K562 (cell line): ENCODE results near the gene CHCHD6. TPM values are rescaled to one million over a fixed set of nuclear protein-coding genes. Genes with fewer than 3 reads are reported as not detected.

Source experiments
- ATAC-seq: fragments of 200-7000 bp; cut with Tn5 transposase; 3 replicates; pipeline ENCODE4 v1.9.1; 2020; ENCODE audit warnings: moderate library complexity
- BruUV-seq: library from RNA; stranded (reverse); fragments of 400-500 nt; replicated peaks from 2 replicates; lab custom pipeline; 2021; lab: Mats Ljungman, UMichigan
- CTCF ChIA-PET: fragments of 300-600 bp; formaldehyde crosslinking; extraction: SDS; loops from one replicate; lab custom pipeline; 2021; ENCODE audit warnings: low intra/inter-chr PET ratio; lab: Yijun Ruan, JAX
- POLR2A ChIA-PET: fragments of 300-600, 350-650 bp; sonication (Branson Sonifier 250); formaldehyde crosslinking; extraction: SDS; loops from one replicate; lab custom pipeline; 2021; ENCODE audit warnings: antibody characterized with exemption, inconsistent platforms; lab: Yijun Ruan, JAX
- DNase-seq, 4 experiments: peaks; one replicate each; pipeline versions ENCODE4 v3.0.0 to v3.0.0-alpha.2; 2011 to 2018; ENCODE audit warnings: low spot score in 3 of 4, mixed read lengths in 3 of 4; ENCODE audit errors: extremely low read depth in 1 of 4
- FAIRE-seq: peaks from 2 replicates; lab custom pipeline; 2011; peaks lifted over from hg19 to GRCh38; lab: Jason Lieb, UNC
- H2AFZ ChIP-seq: 2 replicates; pipeline ENCODE4 v1.6.0; 2011; ENCODE audit warnings: low read depth, low read length, control low read depth, inconsistent platforms
- H3K27ac ChIP-seq: fragments of 200-600 bp; 3 replicates; pipeline ENCODE4 v1.8.0; 2011; ENCODE audit warnings: low read depth, mild to moderate bottlenecking, control low read depth, inconsistent platforms, low read length, moderate library complexity, mixed read lengths; ENCODE audit errors: extremely low read depth
- H3K27me3 ChIP-seq, 2 experiments: fragments of 300-600 bp in 1 of 2; 2 replicates in 1 of 2; 3 replicates in 1 of 2; pipeline versions ENCODE4 v1.6.0 to v1.8.0; 2011; ENCODE audit warnings: inconsistent platforms in 2 of 2, low read length in 2 of 2, mild to moderate bottlenecking in 1 of 2, mixed read lengths in 1 of 2, moderate library complexity in 1 of 2; ENCODE audit not compliant: control insufficient read depth in 2 of 2, insufficient read depth in 2 of 2
- H3K36me3 ChIP-seq: fragments of 300-600 bp; 3 replicates; pipeline ENCODE4 v1.8.0; 2011; ENCODE audit warnings: mild to moderate bottlenecking, low read length, inconsistent platforms; ENCODE audit not compliant: control insufficient read depth, insufficient read depth
- H3K4me1 ChIP-seq, 2 experiments: fragments of 200-600 bp in 1 of 2; replicated peaks in 1 of 2; 2 replicates in 1 of 2; 3 replicates in 1 of 2; pipeline versions ENCODE4 v1.5.1 to v1.8.0; 2011; ENCODE audit warnings: inconsistent platforms in 2 of 2, low read length in 2 of 2, mild to moderate bottlenecking in 1 of 2, mixed read lengths in 1 of 2, moderate library complexity in 1 of 2; ENCODE audit not compliant: control insufficient read depth in 2 of 2, insufficient read depth in 2 of 2
- H3K4me2 ChIP-seq: 2 replicates; pipeline ENCODE4 v1.6.1; 2011; ENCODE audit warnings: low read length, control low read depth, inconsistent platforms, mixed read lengths; ENCODE audit not compliant: insufficient read depth
- H3K4me3 ChIP-seq: fragments of 200-600 bp; sonication (generic), shearing (Covaris generic); 2 replicates; pipeline ENCODE4 v1.5.1; 2016; ENCODE audit warnings: control low read depth, inconsistent platforms
- H3K79me2 ChIP-seq: fragments of 200-600 bp; 3 replicates; pipeline ENCODE4 v1.8.0; 2011; ENCODE audit warnings: low read length, inconsistent platforms; ENCODE audit not compliant: control insufficient read depth, insufficient read depth
- H3K9ac ChIP-seq, 2 experiments: 2 replicates each; pipeline versions ENCODE4 v1.6.0 to v1.6.1; 2011; ENCODE audit warnings: low read depth in 2 of 2, low read length in 2 of 2, control low read depth in 1 of 2, inconsistent platforms in 1 of 2, mild to moderate bottlenecking in 1 of 2, mixed read lengths in 1 of 2; ENCODE audit not compliant: insufficient read depth in 1 of 2
- H3K9me1 ChIP-seq: one replicate; pipeline ENCODE4 v1.6.0; 2011; ENCODE audit warnings: inconsistent platforms, mild to moderate bottlenecking, low read length, moderate library complexity; ENCODE audit not compliant: control insufficient read depth, insufficient read depth
- H3K9me3 ChIP-seq: replicated peaks from 2 replicates; pipeline ENCODE4 v1.5.1; 2011; ENCODE audit warnings: low read depth, low read length, inconsistent platforms; ENCODE audit not compliant: control insufficient read depth, insufficient read depth
- H4K20me1 ChIP-seq: replicated peaks from 2 replicates; pipeline ENCODE4 v1.6.1; 2011; ENCODE audit warnings: low read length, inconsistent platforms, mixed read lengths; ENCODE audit not compliant: control insufficient read depth, insufficient read depth
- BHLHE40 ChIP-seq: IDR thresholded peaks from 2 replicates; pipeline ENCODE4 v1.6.1; 2011; ENCODE audit warnings: low read length, improper control_type of control experiment
- CBX8 ChIP-seq: fragments of 200-600 bp; sonication (generic); IDR thresholded peaks from 2 replicates; pipeline ENCODE4 v1.6.1; 2012; ENCODE audit warnings: borderline replicate concordance, mixed run types, low read depth, mild to moderate bottlenecking, moderate library complexity, mixed read lengths, low read length, control low read depth, inconsistent platforms; ENCODE audit not compliant: poor library complexity, severe bottlenecking; ENCODE audit errors: extremely low read depth
- CXXC5 ChIP-seq: fragments of 250-450 bp; sonication (Bioruptor Pico); IDR thresholded peaks from 2 replicates; pipeline ENCODE4 v1.8.0; 2022; ENCODE audit warnings: inconsistent platforms, mild to moderate bottlenecking, moderate library complexity
- EHMT2 ChIP-seq: fragments of 450-650 bp; IDR thresholded peaks from 2 replicates; pipeline ENCODE4 v1.6.1; 2018; ENCODE audit warnings: antibody characterized with exemption
- ETV5 ChIP-seq: sonication (generic); formaldehyde crosslinking; IDR thresholded peaks from 2 replicates; pipeline ENCODE4 v1.4.0; 2020; ENCODE audit warnings: low read depth, mild to moderate bottlenecking, missing genetic modification reagents
- HLTF ChIP-seq: fragments of 450-650 bp; IDR thresholded peaks from 2 replicates; pipeline ENCODE4 v1.6.1; 2016
- MAFG ChIP-seq: fragments of 450-650 bp; conservative IDR thresholded peaks from 2 replicates; pipeline ENCODE4 v1.6.1; 2016; ENCODE audit warnings: missing genetic modification characterization, missing compliant biosample characterization
- MTF1 ChIP-seq: fragments of 250-450 bp; sonication (Bioruptor Pico); IDR thresholded peaks from 2 replicates; pipeline ENCODE4 v1.9.0; 2021; ENCODE audit warnings: moderate library complexity, mild to moderate bottlenecking, inconsistent platforms, borderline replicate concordance
- PURB ChIP-seq: sonication (generic); formaldehyde crosslinking; IDR thresholded peaks from 2 replicates; pipeline ENCODE4 v1.9.0; 2021; ENCODE audit warnings: low read depth, mild to moderate bottlenecking, missing genetic modification reagents
- RBM39 ChIP-seq: fragments of 200-400 bp; formaldehyde crosslinking; optimal IDR thresholded peaks from 2 replicates; pipeline ENCODE3; 2018; ENCODE audit warnings: low read depth, low read length
- TAF9B ChIP-seq: fragments of 450-650 bp; IDR thresholded peaks from 2 replicates; pipeline ENCODE4 v1.6.1; 2018; ENCODE audit warnings: mild to moderate bottlenecking; ENCODE audit not compliant: partially characterized antibody
- TBP ChIP-seq: optimal IDR thresholded peaks from 2 replicates; pipeline ENCODE3; 2011; ENCODE audit warnings: low read depth, low read length, improper control_type of control experiment
- TCF15 ChIP-seq: fragments of 250-450 bp; sonication (Bioruptor Pico); IDR thresholded peaks from 2 replicates; pipeline ENCODE4 v1.8.0; 2022; ENCODE audit warnings: moderate library complexity, mild to moderate bottlenecking, inconsistent platforms
- TEAD1 ChIP-seq, 2 experiments: fragments of 450-650 bp in 1 of 2; sonication (generic) in 1 of 2; formaldehyde crosslinking; IDR thresholded peaks; 2 replicates each; pipeline versions ENCODE4 v1.4.0 to v1.8.0; 2020 to 2022; ENCODE audit warnings: mild to moderate bottlenecking in 2 of 2, missing genetic modification reagents in 1 of 2
- ZC3H4 ChIP-seq: sonication (generic); formaldehyde crosslinking; IDR thresholded peaks from 2 replicates; pipeline ENCODE4 v1.9.0; 2021; ENCODE audit warnings: missing genetic modification reagents, borderline replicate concordance
- ZFX ChIP-seq: sonication (generic); formaldehyde crosslinking; IDR thresholded peaks from 2 replicates; pipeline ENCODE4 v1.8.0; 2022; ENCODE audit warnings: mild to moderate bottlenecking, missing genetic modification reagents, moderate library complexity
- ZSCAN29 ChIP-seq: fragments of 450-650 bp; IDR thresholded peaks from 2 replicates; pipeline ENCODE4 v1.6.1; 2017
- WGBS: fragments of 100-300 bp; shearing (Covaris generic); methylation state at CpG from one replicate; pipeline ENCODE4 v1.1.6; 2016; ENCODE audit warnings: low coverage, mixed read lengths; ENCODE audit not compliant: insufficient coverage; ENCODE audit errors: missing lambda C conversion rate; 5-methylcytosine and 5-hydroxymethylcytosine counted together
- in situ Hi-C: fragments of 300-500 bp; cut with MboI; formaldehyde crosslinking; loops from 4 replicates; pipeline ENCODE4 v1.15.0; 2018; ENCODE audit warnings: inconsistent platforms, mixed read lengths
- intact Hi-C: fragments of 100-400 bp; cut with micrococcal nuclease; formaldehyde crosslinking; loops from 2 replicates; pipeline ENCODE4 v1.14.2; 2022
- polyA plus RNA-seq, 8 experiments: library from polyadenylated mRNA; depleted of rRNA in 4 of 8; stranded (reverse) in 5 of 8; unstranded in 3 of 8; fragments of >200 nt; fragmentation: Nextera tagmentation in 2 of 8; fragmentation: Illumina TruSeq in 1 of 8; extraction: Ambion mirVana in 2 of 8; extraction: Trizol in 1 of 8; gene quantifications; 2 replicates each; pipeline versions ENCODE4 v1.2.1 to v1.2.3, GENCODE V29; 2011 to 2014; ENCODE audit warnings: inconsistent platforms in 1 of 8, missing spikeins in 1 of 8
- total RNA-seq, 7 experiments: library from RNA; depleted of rRNA in 6 of 7; stranded (reverse); fragments of >200 nt in 6 of 7; fragmentation: Illumina TruSeq in 2 of 7; extraction: Trizol in 2 of 7; gene quantifications; 2 replicates each; pipeline versions ENCODE4 v1.2.1 to v1.2.3, GENCODE V29; 2011 to 2021; ENCODE audit warnings: low replicate concordance in 1 of 7

The CHCHD6 gene
- total and polyA plus RNA-seq, 9 of the 15 experiments (the other 6 are each of a cell fraction or from before 2014, with no cell fraction given) = 4.6 to 18.6 (median 10.9) TPM

- FAIRE-seq (no peak), DNase-seq (no peak), ATAC-seq (no peak)
- peaks cover 0 to 18% of the 10 kb centered on the region in 2 experiments; a peak in 2 of 5 replicates for H3K27me3 ChIP-seq
- no peak overlapping the region for H2AFZ ChIP-seq
- H3K4me1 ChIP-seq = peaks cover 0 to 8% of the 10 kb centered on the region in 2 experiments; a peak in 2 of 5 replicates
- ChIA-PET CTCF (no interaction called here), POLR2A (no interaction called here)
- in situ Hi-C loops = no loop called here
- no peak overlapping the region for H3K27ac ChIP-seq
- TF ChIP-seq ZSCAN29 (no peak), TEAD1 (CRISPR knock-in tag; IDR thresholded peaks at IDR 0.05) (no peak)
- WGBS = 21% methylated on average over 10 of the region's 11 CpGs
- H3K9ac ChIP-seq = no peak overlapping the region
- no peak overlapping the region for H3K4me3 ChIP-seq
- BruUV-seq = no TSS peak
- no peaks in the 10 kb centered on the region for H4K20me1 ChIP-seq
- H3K79me2 ChIP-seq = no peaks in the 10 kb centered on the region
- no peaks in the 10 kb centered on the region for H3K9me1 ChIP-seq
- no peaks in the 10 kb centered on the region for H3K9me3 ChIP-seq
- intact Hi-C loops = no loop called here
- H3K4me2 ChIP-seq = no peak overlapping the region
- no peaks in the 10 kb centered on the region for H3K36me3 ChIP-seq
These were observed 48.2 kb upstream of the CHCHD6 start for GRCh38 chr3:126655887-126656286.

- no peak overlapping the region for H3K27ac ChIP-seq
- TF ChIP-seq TCF15 (CRISPR knock-in tag) (no peak), ZC3H4 (CRISPR knock-in tag) (no peak), CBX8 (no peak), MTF1 (CRISPR knock-in tag) (no peak), MAFG (no peak), CXXC5 (CRISPR knock-in tag) (no peak), PURB (no peak), ZFX (CRISPR knock-in tag) (no peak), TBP (no peak), EHMT2 (no peak), RBM39 (no peak), TAF9B (no peak), ETV5 (CRISPR knock-in tag) (no peak), BHLHE40 (no peak), HLTF (no peak)
- TF ChIP-seq, all 486 proteins: peak for 0
- ChIA-PET POLR2A (interaction anchor here (0.6 kb wide), 1 partner anchor 407 kb away, joined by 3 read pairs; no protein-coding TSS in a partner anchor), CTCF (no interaction called here)
- no peak for DNase-seq
- Histone ChIP-seq H3K36me3 (no peaks in the 10 kb centered on the region), H2AFZ (no peak overlapping the region), H3K9me1 (no peaks in the 10 kb centered on the region), H3K4me1 (peaks cover 0 to 8% of the 10 kb centered on the region in 2 experiments; a peak in 2 of 5 replicates), H3K4me3 (no peak overlapping the region), H4K20me1 (no peaks in the 10 kb centered on the region), H3K9me3 (no peaks in the 10 kb centered on the region), H3K4me2 (no peak overlapping the region), H3K27me3 (peaks cover 0 to 18% of the 10 kb centered on the region in 2 experiments; a peak in 2 of 5 replicates), H3K9ac (no peak overlapping the region), H3K79me2 (no peaks in the 10 kb centered on the region)
- in situ Hi-C loops (no loop called here), intact Hi-C loops (no loop called here)
- no peak for FAIRE-seq
- no TSS peak for BruUV-seq
- 9% methylated on average over 7 of the region's 8 CpGs for WGBS
- ATAC-seq = no peak
These were observed 47.5 kb upstream of the CHCHD6 start for GRCh38 chr3:126656371-126657134.
